Esophagus (tissue), 2 donors: ENCODE data around the gene GAS2L2. TPM values are rescaled to one million over a fixed set of nuclear protein-coding genes. Genes with fewer than 3 reads are reported as not detected.
"Not testable (repeated sequence)": the region's sequence is repeated elsewhere in the genome, so short reads cannot be mapped to it uniquely, and the experiment has no call there.

Experiments used
- H3K27ac ChIP-seq, 2 donors: one replicate each; pipeline ENCODE4 v1.5.1; 2013; ENCODE audit warnings: low read depth in 2 of 2, mild to moderate bottlenecking in 2 of 2, inconsistent platforms in 1 of 2, low read length in 1 of 2, moderate library complexity in 1 of 2
- H3K27me3 ChIP-seq, 2 donors: one replicate each; pipeline ENCODE4 v1.6.1; 2013; ENCODE audit warnings: low read length in 2 of 2, control low read depth in 1 of 2, mild to moderate bottlenecking in 1 of 2; ENCODE audit not compliant: insufficient read depth in 2 of 2, control insufficient read depth in 1 of 2
- H3K36me3 ChIP-seq, 2 donors: one replicate each; pipeline ENCODE4 v1.6.1; 2013; ENCODE audit warnings: low read length in 1 of 2; ENCODE audit not compliant: control insufficient read depth in 2 of 2, insufficient read depth in 2 of 2
- H3K4me1 ChIP-seq, 2 donors: one replicate each; pipeline ENCODE4 v1.6.1; 2013; ENCODE audit warnings: low read length in 1 of 2; ENCODE audit not compliant: control insufficient read depth in 2 of 2, insufficient read depth in 2 of 2
- H3K4me3 ChIP-seq, 2 donors: one replicate each; pipeline ENCODE4 v1.5.1; 2013; ENCODE audit warnings: low read length in 2 of 2, mild to moderate bottlenecking in 2 of 2, low read depth in 1 of 2, moderate library complexity in 1 of 2
- H3K9me3 ChIP-seq, 2 donors: one replicate each; pipeline ENCODE4 v1.6.1; 2013; ENCODE audit warnings: mild to moderate bottlenecking in 2 of 2, low read depth in 1 of 2, low read length in 1 of 2, moderate library complexity in 1 of 2; ENCODE audit not compliant: control insufficient read depth in 2 of 2, insufficient read depth in 1 of 2
- WGBS, 2 donors: extraction: QIAGEN DNeasy Blood & Tissue Kit; methylation state at CpG; one replicate each; pipeline ENCODE4 v1.1.7; 2013; 5-methylcytosine and 5-hydroxymethylcytosine counted together
- polyA plus RNA-seq, 2 donors: library from polyadenylated mRNA; stranded (reverse); fragments of 200-250 nt; gene quantifications; one replicate each; pipeline ENCODE4 v1.2.3, GENCODE V29; 2013
- donor health status: healthy with polysubstance abuse.
- donor health status: Bipolar disorder and iron deficiency.

Gene GAS2L2
- polyA plus RNA-seq, 2 donors: 0.01 to 0.08 TPM

GRCh38 chr17:35764123-35764991, 11.3 kb upstream of the GAS2L2 start:
- H3K27me3 ChIP-seq: no peaks in the 10 kb centered on the region
- WGBS, 2 donors: 3 to 4% methylated on average over 67 to 75 of the region's 75 CpGs
- peaks cover 5 to 6% of the 10 kb centered on the region in 2 donors for H3K4me1 ChIP-seq
- no peak overlapping the region for H3K27ac ChIP-seq
- H3K4me3 ChIP-seq: peak overlapping the region; percentile 33 to 54
- no peaks in the 10 kb centered on the region for H3K9me3 ChIP-seq
- no peaks in the 10 kb centered on the region for H3K36me3 ChIP-seq

- 30 to 34% methylated on average over 16 to 17 of the region's 17 CpGs for WGBS, 2 donors
- Histone ChIP-seq H3K27me3 (no peaks in the 10 kb centered on the region), H3K4me1 (peaks cover 5 to 6% of the 10 kb centered on the region in 2 donors), H3K36me3 (no peaks in the 10 kb centered on the region), H3K9me3 (no peaks in the 10 kb centered on the region), H3K4me3 (peak overlapping the region in 1 of 2 donors; percentile 54), H3K27ac (no peak overlapping the region)
These were observed 10.7 kb upstream of the GAS2L2 start for GRCh38 chr17:35763767-35764122.

- no peak overlapping the region for H3K4me3 ChIP-seq
- no peaks in the 10 kb centered on the region for H3K9me3 ChIP-seq
- H3K4me1 ChIP-seq: peaks cover 5 to 6% of the 10 kb centered on the region in 2 donors
- H3K36me3 ChIP-seq: no peaks in the 10 kb centered on the region
- no peak overlapping the region for H3K27ac ChIP-seq
- no peaks in the 10 kb centered on the region for H3K27me3 ChIP-seq
- WGBS, 2 donors: 76 to 83% methylated on average over 5 of the region's 5 CpGs
These were observed 8.6 kb upstream of the GAS2L2 start for GRCh38 chr17:35761601-35762000.

- Histone ChIP-seq H3K36me3 (no peaks in the 10 kb centered on the region), H3K27ac (no peak within 1 kb of the TSS), H3K27me3 (no peaks in the 10 kb centered on the region), H3K9me3 (no peaks in the 10 kb centered on the region), H3K4me3 (no peak within 1 kb of the TSS), H3K4me1 (peaks cover 5 to 6% of the 10 kb centered on the region in 2 donors)
- 58 to 100% methylated on average over 1 of the region's 1 CpG for WGBS, 2 donors
These were observed 7.5 kb upstream of the GAS2L2 start, which contains the start of gene C17orf50 for GRCh38 chr17:35760587-35760986. TSS of gene C17orf50 (plus strand) at chr17:35760887. CDS start at chr17:35760942, 55 bp downstream.

- no peak overlapping the region for H3K27ac ChIP-seq
These were observed 4.2 kb upstream of the GAS2L2 start for GRCh38 chr17:35757243-35757642.

GRCh38 chr17:35752471-35752870, 568 bp downstream of the GAS2L2 start:
- Histone ChIP-seq H3K27ac (no peak overlapping the region), H3K4me1 (peaks cover 0 to 15% of the 10 kb centered on the region in 2 donors), H3K36me3 (no peaks in the 10 kb centered on the region), H3K9me3 (no peaks in the 10 kb centered on the region), H3K4me3 (no peak overlapping the region), H3K27me3 (no peaks in the 10 kb centered on the region)
- WGBS, 2 donors: 54 to 57% methylated on average over 16 of the region's 16 CpGs

More at GRCh38 chr17:35757243-35757642, 4.2 kb upstream of the GAS2L2 start:
- H3K4me1 ChIP-seq: peaks cover 0 to 2% of the 10 kb centered on the region in 2 donors
- no peak overlapping the region for H3K4me3 ChIP-seq
- H3K36me3 ChIP-seq: no peaks in the 10 kb centered on the region
- no peaks in the 10 kb centered on the region for H3K27me3 ChIP-seq
- H3K9me3 ChIP-seq: no peaks in the 10 kb centered on the region

GRCh38 chr17:35751541-35751940, 1.5 kb downstream of the GAS2L2 start:
- not testable (repeated sequence) for H3K4me3 ChIP-seq, H3K36me3 ChIP-seq, H3K27ac ChIP-seq, H3K27me3 ChIP-seq, H3K9me3 ChIP-seq
- WGBS, 2 donors: 84 to 86% methylated on average over 4 of the region's 4 CpGs
- H3K4me1 ChIP-seq: peaks cover 0 to 15% of the 10 kb centered on the region in 2 donors

GRCh38 chr17:35750526-35751395, 2.3 kb downstream of the GAS2L2 start:
- Histone ChIP-seq H3K4me3 (no peak overlapping the region), H3K4me1 (peaks cover 0 to 15% of the 10 kb centered on the region in 2 donors), H3K36me3 (no peaks in the 10 kb centered on the region), H3K9me3 (no peaks in the 10 kb centered on the region), H3K27ac (no peak overlapping the region), H3K27me3 (no peaks in the 10 kb centered on the region)
- WGBS, 2 donors: 73 to 74% methylated on average over 10 of the region's 10 CpGs

- no peak overlapping the region for H3K4me3 ChIP-seq
- H3K27me3 ChIP-seq: no peaks in the 10 kb centered on the region
- H3K9me3 ChIP-seq: no peaks in the 10 kb centered on the region
- peaks cover 0 to 15% of the 10 kb centered on the region in 2 donors for H3K4me1 ChIP-seq
- no peak overlapping the region for H3K27ac ChIP-seq
- H3K36me3 ChIP-seq: no peaks in the 10 kb centered on the region
- 7 to 11% methylated on average over 32 to 35 of the region's 35 CpGs for WGBS, 2 donors
These were observed 3.3 kb downstream of the GAS2L2 start for GRCh38 chr17:35749560-35750412.
